ENCODE results near the gene MAGI2.

GRCh38 chr7:78649976-78650375 lies 803.5 kb downstream of the MAGI2 start:
- TF ChIP-seq CTCF (conservative IDR thresholded peaks at IDR 0.05; ENCODE audit: low read length) (no peak), EZH2phosphoT487 (IDR thresholded peaks at IDR 0.05; ENCODE audit: borderline replicate concordance) (no peak)

Measured in Loucy (cell line).